GM12874 (cell line): ENCODE results near the gene BAG2.

ENCODE experiments used
- CTCF ChIP-seq: IDR thresholded peaks from 2 replicates; pipeline ENCODE4 v1.5.1; 2011; ENCODE audit warnings: low read depth, mild to moderate bottlenecking, control low read depth, low read length, moderate library complexity; ENCODE audit not compliant: insufficient read depth

Gene BAG2

GRCh38 chr6:57221936-57222742, 50.0 kb downstream of the BAG2 start, which contains the start of gene RAB23:
Gene RAB23, minus strand, starts transcription at chr6:57222307. Its CDS starts 11,927 bp downstream, at chr6:57210380.
- TF ChIP-seq CTCF: no peak

DNA sequence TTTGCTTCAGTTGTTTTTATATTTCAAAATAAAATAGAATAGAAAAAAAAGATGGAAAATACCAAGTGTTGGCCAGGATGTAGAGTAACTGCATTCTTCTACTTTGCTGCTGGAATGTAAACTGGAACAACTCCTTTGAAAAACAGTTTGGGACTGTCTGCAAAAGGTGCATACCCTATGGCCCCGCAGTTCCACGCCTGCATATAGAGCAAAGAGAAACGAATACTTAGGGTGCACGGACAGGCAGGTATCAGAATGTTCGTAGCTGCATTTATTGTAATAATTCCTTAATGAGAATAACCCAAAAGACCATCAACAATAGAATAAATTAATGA, 50.6 kb downstream of the BAG2 start:
- no peak for TF ChIP-seq CTCF

DNA sequence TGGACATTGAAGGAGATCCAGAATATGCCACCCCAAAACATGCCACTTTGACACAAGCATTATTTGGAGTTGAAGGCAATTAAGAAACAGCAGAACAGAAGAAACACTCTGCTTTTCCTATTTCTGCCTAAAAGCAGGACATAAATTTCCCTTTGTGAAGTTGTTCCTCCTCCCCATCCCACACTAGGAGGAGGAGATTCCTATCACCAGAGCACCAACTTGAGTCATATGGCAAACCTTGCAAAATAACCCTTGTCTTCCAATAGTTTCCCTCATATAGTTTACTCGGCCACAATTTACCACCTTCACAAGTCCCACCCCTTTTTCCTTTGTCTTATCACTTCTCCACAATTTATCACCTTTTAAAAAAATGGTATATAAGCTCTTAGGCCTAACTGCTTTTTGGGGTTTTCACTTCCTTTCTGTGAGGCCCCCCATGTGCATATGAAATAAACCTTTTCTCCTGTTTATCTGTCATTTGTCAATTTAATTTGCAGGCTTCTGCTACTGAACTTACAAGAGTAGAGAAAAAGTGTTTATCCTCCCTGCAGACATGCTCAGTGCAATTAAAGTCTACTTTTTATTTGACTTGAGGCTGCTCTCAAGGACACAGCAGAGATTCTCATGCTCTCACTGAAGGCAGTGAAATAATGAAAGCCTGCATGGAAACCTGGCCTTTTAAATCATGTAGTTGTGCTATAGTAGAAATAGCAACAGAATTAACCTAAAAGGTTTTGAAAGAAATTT, 52.8 kb downstream of the BAG2 start:
- no peak for TF ChIP-seq CTCF

DNA sequence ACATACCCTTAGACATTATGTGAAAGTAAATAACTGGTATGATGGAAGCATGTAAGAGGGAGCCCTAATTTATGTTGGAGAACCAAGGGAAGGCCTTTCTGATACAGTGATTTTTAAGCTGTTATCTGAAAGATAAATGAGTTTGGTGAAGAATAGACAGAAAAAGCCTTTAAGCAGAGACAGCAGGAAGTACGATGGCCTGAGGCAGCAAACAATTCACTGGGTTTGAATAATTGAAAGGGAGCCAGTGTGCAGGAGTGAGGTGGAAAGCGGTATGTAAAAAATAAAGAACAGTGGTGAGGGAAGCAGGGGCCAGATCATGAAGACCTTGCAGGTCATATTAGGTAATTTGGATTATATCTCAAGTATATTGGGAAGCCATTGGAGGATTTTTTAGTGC, 54.1 kb downstream of the BAG2 start:
- TF ChIP-seq CTCF: no peak
